Adipose tissue (tissue), 3 donors: ENCODE measurements around the gene MED13. TPM values are rescaled to one million over a fixed set of nuclear protein-coding genes. Genes with fewer than 3 reads are reported as not detected.

Experiments
- H3K27ac ChIP-seq: one replicate; pipeline ENCODE4 v1.5.1; 2013; ENCODE audit warnings: low read depth, low read length
- WGBS, 3 donors: extraction: QIAGEN DNeasy Blood & Tissue Kit; methylation state at CpG; one replicate each; pipeline ENCODE4 v1.1.7; 2013; 5-methylcytosine and 5-hydroxymethylcytosine counted together
- polyA plus RNA-seq, 3 donors: library from polyadenylated mRNA; stranded (reverse); fragments of 200-250 nt; gene quantifications; one replicate each; pipeline ENCODE4 v1.2.3, GENCODE V29; 2013
- donor health status: healthy with polysubstance abuse.
- donor health status: Bipolar disorder and iron deficiency.
- donor health status: healthy.

Gene MED13, protein sequence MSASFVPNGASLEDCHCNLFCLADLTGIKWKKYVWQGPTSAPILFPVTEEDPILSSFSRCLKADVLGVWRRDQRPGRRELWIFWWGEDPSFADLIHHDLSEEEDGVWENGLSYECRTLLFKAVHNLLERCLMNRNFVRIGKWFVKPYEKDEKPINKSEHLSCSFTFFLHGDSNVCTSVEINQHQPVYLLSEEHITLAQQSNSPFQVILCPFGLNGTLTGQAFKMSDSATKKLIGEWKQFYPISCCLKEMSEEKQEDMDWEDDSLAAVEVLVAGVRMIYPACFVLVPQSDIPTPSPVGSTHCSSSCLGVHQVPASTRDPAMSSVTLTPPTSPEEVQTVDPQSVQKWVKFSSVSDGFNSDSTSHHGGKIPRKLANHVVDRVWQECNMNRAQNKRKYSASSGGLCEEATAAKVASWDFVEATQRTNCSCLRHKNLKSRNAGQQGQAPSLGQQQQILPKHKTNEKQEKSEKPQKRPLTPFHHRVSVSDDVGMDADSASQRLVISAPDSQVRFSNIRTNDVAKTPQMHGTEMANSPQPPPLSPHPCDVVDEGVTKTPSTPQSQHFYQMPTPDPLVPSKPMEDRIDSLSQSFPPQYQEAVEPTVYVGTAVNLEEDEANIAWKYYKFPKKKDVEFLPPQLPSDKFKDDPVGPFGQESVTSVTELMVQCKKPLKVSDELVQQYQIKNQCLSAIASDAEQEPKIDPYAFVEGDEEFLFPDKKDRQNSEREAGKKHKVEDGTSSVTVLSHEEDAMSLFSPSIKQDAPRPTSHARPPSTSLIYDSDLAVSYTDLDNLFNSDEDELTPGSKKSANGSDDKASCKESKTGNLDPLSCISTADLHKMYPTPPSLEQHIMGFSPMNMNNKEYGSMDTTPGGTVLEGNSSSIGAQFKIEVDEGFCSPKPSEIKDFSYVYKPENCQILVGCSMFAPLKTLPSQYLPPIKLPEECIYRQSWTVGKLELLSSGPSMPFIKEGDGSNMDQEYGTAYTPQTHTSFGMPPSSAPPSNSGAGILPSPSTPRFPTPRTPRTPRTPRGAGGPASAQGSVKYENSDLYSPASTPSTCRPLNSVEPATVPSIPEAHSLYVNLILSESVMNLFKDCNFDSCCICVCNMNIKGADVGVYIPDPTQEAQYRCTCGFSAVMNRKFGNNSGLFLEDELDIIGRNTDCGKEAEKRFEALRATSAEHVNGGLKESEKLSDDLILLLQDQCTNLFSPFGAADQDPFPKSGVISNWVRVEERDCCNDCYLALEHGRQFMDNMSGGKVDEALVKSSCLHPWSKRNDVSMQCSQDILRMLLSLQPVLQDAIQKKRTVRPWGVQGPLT (N-terminal part only)
- 10 to 100 TPM in 1 of 3 donors, 1 to 10 TPM in 2; 4.7 to 11.9 (median 8.3) TPM for polyA plus RNA-seq

GRCh38 chr17:62064791-62065563 is at the start of gene MED13:
MED13 (minus strand) TSS chr17:62065278; CDS start chr17:62065205, 73 bp downstream.
- WGBS, 3 donors = 0 to 1% (median 1%) methylated on average over 43 to 77 of the region's 79 CpGs
- H3K27ac ChIP-seq = peak within 1 kb of the TSS; percentile 98

GRCh38 chr17:62112229-62112628 is 47.2 kb upstream of the MED13 start:
- 74 to 80% (median 76%) methylated on average over 2 of the region's 2 CpGs for WGBS, 3 donors

GRCh38 chr17:62111562-62112171 is 46.6 kb upstream of the MED13 start:
- 56 to 66% (median 66%) methylated on average over 7 of the region's 7 CpGs for WGBS, 3 donors
- H3K27ac ChIP-seq = no peak overlapping the region

More at GRCh38 chr17:62112229-62112628, 47.2 kb upstream of the MED13 start:
- H3K27ac ChIP-seq = no peak overlapping the region

DNA sequence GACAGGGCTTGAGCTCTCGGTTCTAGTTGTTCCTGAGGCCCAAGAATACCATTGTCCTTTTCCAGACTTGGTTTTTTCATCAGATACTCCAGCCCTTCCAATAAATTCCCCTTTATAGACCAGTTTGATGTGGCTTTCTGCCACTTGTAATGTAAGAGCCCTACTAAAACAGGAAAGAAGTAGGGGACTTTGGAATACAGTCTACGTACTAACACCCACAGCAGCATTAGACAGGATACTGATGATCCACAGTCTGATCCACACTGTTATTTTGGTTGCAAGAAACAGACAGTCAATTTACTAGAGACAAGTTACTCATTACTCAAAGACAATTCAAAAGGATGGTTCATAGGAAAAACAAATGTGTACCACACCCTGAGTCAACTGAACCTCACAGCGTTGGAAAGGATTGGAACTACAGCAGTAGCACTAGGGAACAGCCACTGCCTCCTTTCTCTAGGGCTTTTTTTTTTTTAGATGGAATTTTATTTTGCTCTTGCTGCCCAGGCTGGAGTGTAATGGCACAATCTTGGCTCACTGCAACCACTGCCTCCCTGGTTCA is 45.9 kb upstream of the MED13 start:
- 79 to 89% (median 84%) methylated on average over 3 of the region's 3 CpGs for WGBS, 3 donors
- no peak overlapping the region for H3K27ac ChIP-seq

DNA sequence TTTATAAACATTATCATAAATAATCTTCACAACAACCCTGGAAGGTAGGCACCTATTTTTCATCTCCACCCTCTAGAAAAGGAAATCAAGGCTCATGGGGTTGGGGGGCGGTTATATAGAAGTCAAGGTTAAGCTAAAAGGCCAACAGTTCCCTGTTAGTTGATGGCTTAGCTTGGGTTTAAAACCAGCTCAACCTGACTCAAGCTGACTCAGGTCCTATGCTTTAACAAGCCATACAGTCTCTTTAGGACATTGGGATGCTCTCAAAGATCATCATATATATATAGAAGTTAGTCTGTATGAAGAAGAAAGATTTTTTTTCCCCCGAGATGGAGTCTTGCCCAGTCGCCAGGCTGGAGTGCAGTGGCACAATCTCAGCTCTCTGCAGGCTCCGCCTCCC is 44.8 kb upstream of the MED13 start:
- whole genome bisulfite sequencing, 3 donors = 83 to 89% (median 84%) methylated on average over 4 of the region's 4 CpGs
- no peak overlapping the region for H3K27ac ChIP-seq

DNA sequence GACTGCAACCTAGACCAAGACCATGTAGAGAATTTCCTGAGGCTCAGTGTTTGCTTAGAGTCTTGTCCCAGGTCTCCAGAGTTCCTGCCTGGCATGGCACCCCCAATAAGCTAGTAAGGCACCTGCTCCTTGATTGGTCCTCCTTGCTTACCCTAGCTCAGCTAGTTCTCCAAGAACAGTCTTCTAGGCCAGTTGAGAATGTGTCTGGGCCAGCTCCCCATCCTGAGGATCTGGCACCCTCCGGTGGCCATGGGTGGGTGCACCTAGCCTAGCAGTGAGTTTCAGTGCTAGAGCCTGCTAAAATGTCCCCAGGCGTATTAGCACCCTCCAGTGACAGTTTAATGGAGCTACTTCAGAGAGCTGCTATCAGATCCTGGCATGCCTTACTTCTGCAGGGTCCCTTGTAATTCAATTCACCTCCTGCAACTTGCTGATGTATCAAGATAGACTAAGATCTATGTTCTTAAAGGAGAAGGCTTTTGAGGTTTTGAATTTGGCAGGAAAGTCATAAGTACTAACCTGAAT is 44.4 kb upstream of the MED13 start:
- 11 to 37% (median 31%) methylated on average over 2 of the region's 2 CpGs for WGBS, 3 donors
- H3K27ac ChIP-seq = no peak overlapping the region

DNA sequence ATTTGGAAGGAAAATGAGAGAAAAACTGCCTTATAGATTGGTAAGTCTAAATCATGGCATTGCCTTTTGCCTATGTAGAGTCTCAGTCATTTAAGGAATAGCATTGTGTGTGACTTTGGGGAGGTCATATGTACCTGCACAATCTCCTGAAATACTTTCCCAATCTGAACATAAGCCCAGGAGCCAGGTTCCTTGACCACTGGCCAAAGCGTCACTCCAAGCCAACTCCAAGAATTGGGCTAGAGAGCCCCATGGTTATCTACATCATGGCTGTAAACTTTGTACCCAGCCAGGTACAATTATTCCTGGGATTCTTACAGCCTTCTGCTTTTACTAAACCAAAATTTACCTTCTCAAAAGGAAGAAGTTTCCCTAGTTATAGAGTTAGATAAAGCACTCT is 40.8 kb upstream of the MED13 start:
- H3K27ac ChIP-seq = no peak overlapping the region
- WGBS, 3 donors = 44 to 97% (median 96%) methylated on average over 1 of the region's 1 CpG

DNA sequence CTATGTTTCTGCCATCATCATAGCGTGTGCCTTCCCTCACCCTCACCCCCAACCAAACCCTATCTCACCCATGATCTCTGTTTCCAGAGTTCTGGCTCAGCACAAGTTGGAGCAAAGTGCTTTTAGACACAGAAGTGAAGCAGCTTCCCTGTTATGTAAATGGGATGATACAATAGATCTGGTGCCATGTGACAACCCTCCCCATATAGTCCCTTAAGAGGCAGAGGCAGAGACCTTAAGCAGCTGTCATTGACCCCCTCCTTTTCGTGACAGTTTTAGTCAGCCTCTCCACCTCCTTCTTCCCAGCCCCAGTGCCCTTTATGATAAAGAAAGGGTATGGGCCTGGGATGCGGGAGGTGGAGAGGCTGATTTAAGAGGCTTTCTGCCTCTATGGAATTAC is 40.3 kb upstream of the MED13 start:
- 83 to 90% (median 87%) methylated on average over 3 of the region's 3 CpGs for WGBS, 3 donors
- no peak overlapping the region for H3K27ac ChIP-seq

DNA sequence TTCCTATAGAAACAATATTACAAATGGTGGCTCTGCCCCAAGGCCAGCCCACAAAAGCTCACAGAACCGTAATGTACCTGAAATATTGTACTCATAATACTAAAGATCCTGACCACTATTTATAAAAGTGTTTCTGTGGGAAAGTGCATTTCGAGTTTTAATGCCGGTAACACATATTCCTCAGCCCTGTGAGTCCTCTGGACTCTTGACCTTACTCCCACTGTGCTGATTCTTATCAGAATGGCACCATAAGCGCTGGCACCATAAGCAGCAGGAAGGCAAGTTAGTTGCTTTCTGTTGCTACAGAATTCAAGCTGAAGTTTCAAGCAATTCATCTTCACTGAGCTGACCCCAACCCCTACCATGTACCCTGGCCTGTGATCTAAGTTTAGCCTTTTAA is 36.4 kb upstream of the MED13 start:
- WGBS, 3 donors = 51 to 59% (median 57%) methylated on average over 4 of the region's 4 CpGs
- H3K27ac ChIP-seq = no peak overlapping the region

- H3K27ac ChIP-seq = no peak overlapping the region
Observed at GRCh38 chr17:62101090-62101489, 36.0 kb upstream of the MED13 start.

GRCh38 chr17:62100055-62100454 is 35.0 kb upstream of the MED13 start:
- 82 to 96% (median 84%) methylated on average over 1 of the region's 1 CpG for WGBS, 3 donors
- H3K27ac ChIP-seq = no peak overlapping the region

DNA sequence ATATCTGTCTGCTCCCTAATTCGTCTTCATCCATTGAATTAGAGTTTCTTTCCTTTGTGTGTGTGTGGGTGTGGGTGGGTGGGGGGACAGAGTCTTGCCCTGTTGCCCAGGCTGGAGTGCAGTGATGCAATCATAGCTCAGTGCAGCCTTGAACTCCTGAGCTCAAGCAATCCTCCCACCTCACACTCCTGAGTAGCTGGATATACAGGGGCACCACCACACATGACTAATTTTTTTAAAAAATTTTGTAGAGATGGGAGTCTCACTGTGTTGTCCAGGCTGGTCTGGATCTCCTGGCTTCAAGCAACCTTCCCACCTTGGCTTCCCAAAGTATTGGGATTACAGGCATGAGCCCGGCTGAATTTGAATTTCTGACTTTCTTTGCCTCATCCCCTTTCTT is 34.5 kb upstream of the MED13 start:
- 88 to 93% (median 90%) methylated on average over 2 of the region's 2 CpGs for WGBS, 3 donors
- no peak overlapping the region for H3K27ac ChIP-seq

- no peak overlapping the region for H3K27ac ChIP-seq
- 80 to 90% (median 84%) methylated on average over 4 of the region's 4 CpGs for WGBS, 3 donors
Observed at GRCh38 chr17:62098623-62099231, 33.6 kb upstream of the MED13 start.

- 84 to 96% (median 91%) methylated on average over 3 of the region's 3 CpGs for WGBS, 3 donors
- H3K27ac ChIP-seq = no peak overlapping the region
Observed at GRCh38 chr17:62096401-62096670, 31.3 kb upstream of the MED13 start.

DNA sequence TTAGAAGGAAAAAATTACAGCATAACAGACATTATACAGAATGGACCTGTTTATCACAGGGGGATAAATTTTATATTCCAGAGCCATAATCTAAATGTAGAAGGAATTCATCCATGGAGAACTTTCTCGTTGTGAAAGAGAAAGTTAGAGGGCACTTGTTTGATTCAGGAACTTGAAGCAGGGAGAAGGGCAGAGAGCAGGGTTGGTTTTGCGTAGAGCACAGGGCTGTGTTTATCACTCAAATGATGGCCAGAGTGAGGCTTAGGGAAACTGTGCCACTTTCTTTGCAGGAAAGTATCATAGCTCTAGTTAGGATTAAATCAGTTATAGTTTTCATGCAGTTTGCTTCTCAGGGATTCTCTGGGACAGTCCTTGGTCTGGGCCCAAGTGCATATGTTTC is 29.1 kb upstream of the MED13 start:
- no peak overlapping the region for H3K27ac ChIP-seq
- 38 to 57% (median 48%) methylated on average over 2 of the region's 2 CpGs for WGBS, 3 donors

GRCh38 chr17:62093188-62094155 is 28.4 kb upstream of the MED13 start:
- WGBS, 3 donors = 58 to 82% (median 81%) methylated on average over 7 of the region's 7 CpGs
- no peak overlapping the region for H3K27ac ChIP-seq
